Measurements from ENCODE around the gene RPL13A. TPM values are rescaled to one million over a fixed set of nuclear protein-coding genes. Genes with fewer than 3 reads are reported as not detected.

RPL13A gene
- total and polyA plus RNA-seq, 2 of the 13 experiments (the other 11 are each of a cell fraction or from before 2014, with no cell fraction given), result 2,601 to 3,407 TPM

GRCh38 chr19:49473868-49474541, 13.4 kb upstream of the RPL13A start, which contains the start of gene FLT3LG (continued):
- TF ChIP-seq ZNF205 (CRISPR knock-in tag; IDR thresholded peaks at IDR 0.05) (0 out of 2 replicates have a peak, but pooled peaks have one; percentile 31), POLR2G (IDR thresholded peaks at IDR 0.05; ENCODE audit: low read depth, low read length) (no peak), SALL2 (CRISPR knock-in tag; IDR thresholded peaks at IDR 0.05) (peak; percentile 64; the same call in 1 of the 2 replicates), SIN3B (IDR thresholded peaks at IDR 0.05; ENCODE audit: low read length) (no peak), TFAP4 (IDR thresholded peaks at IDR 0.05; ENCODE audit: borderline replicate concordance, low read depth) (peak; percentile 38; the same call in 1 of the 2 replicates), RERE (CRISPR knock-in tag; IDR thresholded peaks at IDR 0.05; ENCODE audit: low read depth) (no peak), GLMP (CRISPR knock-in tag; IDR thresholded peaks at IDR 0.05; ENCODE audit: borderline replicate concordance) (no peak), ZFY (CRISPR knock-in tag; IDR thresholded peaks at IDR 0.05) (peak; percentile 73), ZNF572 (CRISPR knock-in tag; IDR thresholded peaks at IDR 0.05) (peak; percentile 68; the same call in 1 of the 2 replicates), PAXIP1 (CRISPR knock-in tag; conservative IDR thresholded peaks at IDR 0.05) (0 out of 2 replicates have a peak, but pooled peaks have one; percentile 31), ZNF800 (CRISPR knock-in tag; IDR thresholded peaks at IDR 0.05) (no peak), ELF3 (CRISPR knock-in tag; IDR thresholded peaks at IDR 0.05) (no peak), MTF1 (CRISPR knock-in tag; IDR thresholded peaks at IDR 0.05) (no peak), ZNF841 (CRISPR knock-in tag; IDR thresholded peaks at IDR 0.05; ENCODE audit: borderline replicate concordance) (no peak), MTA3 (CRISPR knock-in tag; IDR thresholded peaks at IDR 0.05) (no peak), ZEB1 (IDR thresholded peaks at IDR 0.05; ENCODE audit: insufficient replicate concordance, low read depth) (no peak)

Measured in HepG2 (cell line).